Ascending aorta (tissue), 2 donors: ENCODE data around the gene ATL3. TPM values are rescaled to one million over a fixed set of nuclear protein-coding genes. Genes with fewer than 3 reads are reported as not detected.

Experiments
- DNase-seq, 2 donors: peaks; one replicate each; pipeline ENCODE4 v3.0.0-alpha.2; 2019; ENCODE audit warnings: low spot score in 2 of 2
- H3K27ac ChIP-seq, 2 donors: fragments of 200-600 bp; sonication (generic); one replicate each; pipeline ENCODE4 v1.5.1; 2016 to 2017; ENCODE audit warnings: mild to moderate bottlenecking in 1 of 2
- H3K27me3 ChIP-seq: fragments of 200-600 bp; sonication (generic); one replicate; pipeline ENCODE4 v1.5.1; 2017
- H3K36me3 ChIP-seq, 2 donors: fragments of 200-600 bp; sonication (generic); one replicate each; pipeline ENCODE4 v1.5.1; 2016
- H3K4me1 ChIP-seq, 2 donors: fragments of 200-600 bp; sonication (generic); one replicate each; pipeline ENCODE4 v1.5.1; 2016 to 2017; ENCODE audit warnings: mild to moderate bottlenecking in 1 of 2
- H3K4me3 ChIP-seq, 2 donors: fragments of 200-600 bp; sonication (generic); one replicate each; pipeline ENCODE4 v1.5.1; 2016 to 2017; ENCODE audit warnings: mild to moderate bottlenecking in 1 of 2
- H3K9me3 ChIP-seq, 2 donors: fragments of 200-600 bp; sonication (generic); one replicate each; pipeline ENCODE4 v1.5.1; 2016
- intact Hi-C: fragments of 100-400 bp; cut with DNase I; formaldehyde crosslinking; loops from one replicate; pipeline ENCODE4 v1.15.1; 2023
- total RNA-seq: library from RNA; depleted of rRNA; stranded (reverse); fragments of >200 nt; gene quantifications from one replicate; pipeline ENCODE4 v1.1.0, GENCODE V29; 2016
- TF ChIP-seq, protein P1 (sequence below), 3 experiments: fragments of 200-600 bp in 2 of 3; fragments of 450-650 bp in 1 of 3; sonication (generic) in 2 of 3; IDR thresholded peaks; one replicate each; pipeline ENCODE4 v1.5.1; 2016 to 2019; ENCODE audit warnings: antibody characterized with exemption in 3 of 3, mild to moderate bottlenecking in 1 of 3, moderate library complexity in 1 of 3

ATL3 gene
- total RNA-seq, 1 donor from 2014 or later: 77.3 TPM

DNA sequence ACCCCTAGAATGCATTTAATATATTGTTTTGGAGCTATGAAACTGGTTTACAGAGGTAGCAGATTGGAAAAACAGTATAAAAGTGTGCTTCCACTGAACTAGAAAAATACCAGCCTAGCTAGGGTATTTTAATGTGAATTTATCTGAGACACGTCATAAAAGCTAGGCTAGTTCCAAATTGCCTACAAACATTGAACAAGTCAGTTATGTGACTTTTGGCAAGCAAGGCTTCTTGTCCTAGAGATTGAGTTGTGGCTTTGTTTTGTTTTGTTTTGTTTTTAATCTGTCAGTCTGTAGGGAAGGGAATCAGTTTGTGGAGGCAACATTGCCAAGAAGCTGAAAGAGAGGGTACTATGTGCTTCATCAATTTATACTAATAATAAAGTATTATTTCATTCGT, 34.4 kb upstream of the ATL3 start:
- no peaks in the 10 kb centered on the region for H3K36me3 ChIP-seq
- H3K4me1 ChIP-seq: peaks cover 6 to 7% of the 10 kb centered on the region in 2 donors
- intact Hi-C loops: no loop called here
- no peaks in the 10 kb centered on the region for H3K9me3 ChIP-seq
- DNase-seq: no peak
- TF ChIP-seq, protein P1, sequence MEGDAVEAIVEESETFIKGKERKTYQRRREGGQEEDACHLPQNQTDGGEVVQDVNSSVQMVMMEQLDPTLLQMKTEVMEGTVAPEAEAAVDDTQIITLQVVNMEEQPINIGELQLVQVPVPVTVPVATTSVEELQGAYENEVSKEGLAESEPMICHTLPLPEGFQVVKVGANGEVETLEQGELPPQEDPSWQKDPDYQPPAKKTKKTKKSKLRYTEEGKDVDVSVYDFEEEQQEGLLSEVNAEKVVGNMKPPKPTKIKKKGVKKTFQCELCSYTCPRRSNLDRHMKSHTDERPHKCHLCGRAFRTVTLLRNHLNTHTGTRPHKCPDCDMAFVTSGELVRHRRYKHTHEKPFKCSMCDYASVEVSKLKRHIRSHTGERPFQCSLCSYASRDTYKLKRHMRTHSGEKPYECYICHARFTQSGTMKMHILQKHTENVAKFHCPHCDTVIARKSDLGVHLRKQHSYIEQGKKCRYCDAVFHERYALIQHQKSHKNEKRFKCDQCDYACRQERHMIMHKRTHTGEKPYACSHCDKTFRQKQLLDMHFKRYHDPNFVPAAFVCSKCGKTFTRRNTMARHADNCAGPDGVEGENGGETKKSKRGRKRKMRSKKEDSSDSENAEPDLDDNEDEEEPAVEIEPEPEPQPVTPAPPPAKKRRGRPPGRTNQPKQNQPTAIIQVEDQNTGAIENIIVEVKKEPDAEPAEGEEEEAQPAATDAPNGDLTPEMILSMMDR (IDR thresholded peaks at IDR 0.05): no peak
- no peak overlapping the region for H3K27ac ChIP-seq
- no peaks in the 10 kb centered on the region for H3K27me3 ChIP-seq
- no peak overlapping the region for H3K4me3 ChIP-seq

DNA sequence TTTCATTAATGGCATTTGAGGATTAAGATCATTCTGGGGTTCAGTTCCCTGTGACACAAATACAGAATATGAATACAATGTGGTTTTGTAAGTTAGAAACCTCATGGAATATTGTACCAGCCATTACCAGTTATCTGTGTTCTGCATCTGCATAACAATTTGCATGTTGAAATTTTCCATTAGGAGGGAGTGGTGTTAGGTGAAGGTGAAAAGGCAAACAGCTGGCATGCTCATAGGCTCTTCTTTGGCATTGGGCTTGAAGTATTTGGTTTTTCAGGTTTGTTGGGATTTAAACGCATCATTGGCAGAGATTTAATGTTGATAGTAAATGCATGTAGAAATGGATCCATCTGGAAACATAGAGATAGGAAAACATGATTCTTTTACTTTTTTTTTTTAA, 28.7 kb upstream of the ATL3 start:
- intact Hi-C loops: no loop called here
- no peaks in the 10 kb centered on the region for H3K9me3 ChIP-seq
- TF ChIP-seq, protein P1 (IDR thresholded peaks at IDR 0.05): no peak
- H3K4me1 ChIP-seq: peaks cover 2% of the 10 kb centered on the region in 2 donors
- no peak overlapping the region for H3K4me3 ChIP-seq
- no peaks in the 10 kb centered on the region for H3K27me3 ChIP-seq
- H3K36me3 ChIP-seq: no peaks in the 10 kb centered on the region
- H3K27ac ChIP-seq: no peak overlapping the region
- DNase-seq: no peak

DNA sequence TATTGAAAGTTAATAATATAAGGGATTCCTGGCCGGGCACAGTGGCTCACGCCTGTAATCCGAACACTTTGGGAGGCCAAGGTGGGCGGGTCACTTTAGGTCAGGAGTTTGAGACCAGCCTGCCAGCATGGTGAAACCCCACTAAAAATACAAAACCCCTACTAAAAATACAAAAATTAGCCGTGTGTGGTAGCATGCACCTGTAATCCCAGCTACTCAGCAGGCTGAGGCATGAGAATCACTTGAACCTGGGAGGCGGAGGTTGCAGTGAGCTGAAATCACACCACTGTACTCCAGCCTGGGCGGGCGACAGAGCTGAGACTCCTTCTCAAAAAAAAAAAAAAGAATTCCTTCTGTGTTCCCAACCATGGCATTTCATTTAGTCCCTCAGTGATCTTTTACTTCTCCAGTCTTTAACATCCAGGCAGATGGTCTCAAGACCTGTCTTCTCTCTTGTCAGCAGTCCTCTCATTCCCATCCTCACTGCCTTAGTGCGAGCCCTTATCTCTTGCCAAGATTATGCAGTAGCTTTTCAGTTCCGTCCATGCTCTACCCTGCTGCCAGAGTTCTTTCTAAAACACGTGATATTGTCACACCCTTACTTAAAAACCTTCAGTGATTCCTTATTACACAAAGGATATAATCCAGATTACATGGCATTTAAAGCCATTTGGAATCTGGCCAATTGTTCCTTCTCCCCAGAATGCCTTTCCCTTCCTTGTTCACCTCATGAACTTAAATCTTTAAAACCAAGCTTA, 28.0 kb upstream of the ATL3 start:
- DNase-seq: no peak
- no peak overlapping the region for H3K4me3 ChIP-seq
- TF ChIP-seq, protein P1 (IDR thresholded peaks at IDR 0.05): no peak
- H3K4me1 ChIP-seq: no peaks in the 10 kb centered on the region
- H3K9me3 ChIP-seq: no peaks in the 10 kb centered on the region
- no peaks in the 10 kb centered on the region for H3K36me3 ChIP-seq
- H3K27me3 ChIP-seq: no peaks in the 10 kb centered on the region
- intact Hi-C loops: no loop called here
- H3K27ac ChIP-seq: no peak overlapping the region

DNA sequence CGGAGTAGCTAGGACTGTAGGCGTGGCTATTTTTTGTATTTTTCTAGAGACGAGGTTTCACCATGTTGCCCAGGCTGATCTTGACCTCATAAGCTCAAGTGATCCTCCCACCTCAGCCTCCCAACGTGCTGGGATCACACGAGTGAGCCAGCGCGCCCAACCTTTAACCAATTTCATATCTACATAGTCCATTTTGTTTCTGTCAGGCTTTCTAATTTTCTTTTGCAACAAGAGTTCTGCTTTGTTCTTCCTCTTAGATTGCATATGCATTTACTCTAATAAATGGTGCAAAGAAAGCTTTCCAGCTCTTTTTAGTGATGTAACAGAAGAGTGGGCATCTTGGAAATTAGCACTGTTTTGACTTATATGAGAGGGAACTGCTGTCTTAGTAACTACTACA, 23.4 kb upstream of the ATL3 start:
- DNase-seq: no peak
- no peaks in the 10 kb centered on the region for H3K4me1 ChIP-seq
- TF ChIP-seq, protein P1 (IDR thresholded peaks at IDR 0.05): no peak
- H3K27me3 ChIP-seq: no peaks in the 10 kb centered on the region
- H3K27ac ChIP-seq: no peak overlapping the region
- H3K36me3 ChIP-seq: no peaks in the 10 kb centered on the region
- no peaks in the 10 kb centered on the region for H3K9me3 ChIP-seq
- no peak overlapping the region for H3K4me3 ChIP-seq
- intact Hi-C loops: no loop called here

DNA sequence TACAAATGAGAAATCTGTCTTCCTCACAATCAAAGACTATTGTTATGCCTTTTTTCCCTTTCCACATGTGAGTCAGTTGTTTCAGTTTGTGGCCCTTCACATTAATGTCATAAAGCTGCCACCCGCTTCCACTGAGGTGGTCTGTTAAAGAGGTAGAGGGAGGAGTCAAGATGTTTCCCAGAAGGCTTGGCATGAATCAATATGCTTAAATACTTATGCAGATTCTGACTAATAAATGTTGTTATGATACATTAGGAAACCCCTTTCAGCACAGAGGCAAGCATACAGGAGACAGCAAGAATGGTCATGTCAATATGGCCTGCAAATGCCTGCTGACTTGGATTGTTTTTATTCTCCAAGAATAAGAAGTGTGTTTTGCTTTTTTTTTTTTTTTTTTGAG, 16.7 kb upstream of the ATL3 start:
- no peak for DNase-seq
- Histone ChIP-seq H3K27ac (no peak overlapping the region), H3K4me1 (peaks cover 0 to 5% of the 10 kb centered on the region in 2 donors), H3K36me3 (no peaks in the 10 kb centered on the region), H3K4me3 (no peak overlapping the region), H3K27me3 (no peaks in the 10 kb centered on the region), H3K9me3 (no peaks in the 10 kb centered on the region)
- TF ChIP-seq, protein P1 (IDR thresholded peaks at IDR 0.05): no peak
- intact Hi-C loops: loop anchor here (10.0 kb wide), 1 partner anchor 257 kb away; no protein-coding TSS in a partner anchor
